HUES64 (cell line): ENCODE data around the gene ADGRB3.
"Not testable (repeated sequence)": the region's sequence is repeated elsewhere in the genome, so short reads cannot be mapped to it uniquely, and the experiment has no call there.

ENCODE experiments used
- H3K27ac ChIP-seq: 2 replicates; pipeline ENCODE4 v1.7.0; 2013; ENCODE audit warnings: low read depth, low read length, inconsistent platforms
- H3K27me3 ChIP-seq: 2 replicates; pipeline ENCODE4 v1.6.1; 2013; ENCODE audit warnings: mild to moderate bottlenecking, low read length; ENCODE audit not compliant: insufficient read depth
- H3K36me3 ChIP-seq: 2 replicates; pipeline ENCODE4 v1.6.1; 2013; ENCODE audit warnings: mild to moderate bottlenecking, low read length; ENCODE audit not compliant: insufficient read depth
- H3K4me1 ChIP-seq: 2 replicates; pipeline ENCODE4 v1.6.1; 2013; ENCODE audit warnings: mild to moderate bottlenecking, low read length, moderate library complexity; ENCODE audit not compliant: insufficient read depth
- H3K4me3 ChIP-seq: 2 replicates; pipeline ENCODE4 v1.5.1; 2013; ENCODE audit warnings: mild to moderate bottlenecking, low read length, moderate library complexity
- H3K9ac ChIP-seq: 2 replicates; pipeline ENCODE4 v1.6.1; 2013; ENCODE audit warnings: mild to moderate bottlenecking, low read depth, low read length
- H3K9me3 ChIP-seq: 2 replicates; pipeline ENCODE4 v1.6.1; 2013; ENCODE audit warnings: low read depth, low read length; ENCODE audit not compliant: insufficient read depth
- WGBS: fragments of 150-250, 120-280 bp; methylation state at CpG from one replicate; pipeline ENCODE4 v1.1.7; 2013; ENCODE audit warnings: missing lambda C conversion rate; 5-methylcytosine and 5-hydroxymethylcytosine counted together

ADGRB3 gene

DNA sequence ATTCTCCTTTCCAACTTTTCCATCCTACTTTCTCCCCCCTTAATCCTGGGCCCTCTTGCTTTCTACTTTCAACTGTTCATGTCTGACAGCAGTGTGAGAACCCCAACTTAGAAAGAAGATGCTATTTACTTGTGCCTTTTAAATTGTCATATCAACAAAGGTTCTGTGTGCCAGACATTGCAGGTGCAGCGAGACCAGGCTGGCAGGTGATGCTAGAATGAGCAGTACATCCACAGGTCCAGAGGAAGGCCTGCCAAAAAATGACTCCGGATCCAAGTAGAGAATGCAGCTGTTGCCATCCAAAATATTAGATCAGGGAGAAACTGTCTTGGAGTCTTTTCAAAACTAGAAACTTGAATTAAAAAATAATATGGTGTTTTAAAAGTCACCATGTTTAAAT is 651.2 kb downstream of the ADGRB3 start:
- peaks cover 6% of the 10 kb centered on the region for H3K4me1 ChIP-seq
- no peaks in the 10 kb centered on the region for H3K9me3 ChIP-seq
- H3K9ac ChIP-seq, result no peak overlapping the region
- H3K27me3 ChIP-seq, result no peaks in the 10 kb centered on the region
- H3K4me3 ChIP-seq, result no peak overlapping the region
- WGBS, result 89% methylated on average over 2 of the region's 2 CpGs
- H3K36me3 ChIP-seq, result no peaks in the 10 kb centered on the region
- H3K27ac ChIP-seq, result no peak overlapping the region

DNA sequence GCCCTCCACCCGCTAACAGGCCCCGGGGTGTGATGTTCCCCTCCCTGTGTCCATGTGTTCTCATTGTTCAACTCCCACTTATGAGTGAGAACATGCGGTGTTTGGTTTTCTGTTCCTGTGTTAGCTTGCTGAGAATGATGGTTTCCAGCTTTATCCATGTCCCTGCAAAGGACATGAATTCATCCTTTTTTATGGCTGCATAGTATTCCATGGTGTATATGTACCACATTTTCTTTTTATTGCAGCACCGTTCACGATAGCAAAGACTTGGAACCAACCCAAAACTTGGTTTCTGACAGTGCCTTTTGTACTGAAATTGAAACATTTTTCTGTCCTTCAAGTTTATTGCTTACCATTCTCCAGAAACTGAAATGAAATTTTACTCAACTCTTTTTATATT is 653.1 kb downstream of the ADGRB3 start:
- not testable (repeated sequence) for H3K4me3 ChIP-seq, H3K27ac ChIP-seq, H3K27me3 ChIP-seq, H3K36me3 ChIP-seq, H3K9me3 ChIP-seq, H3K9ac ChIP-seq, H3K4me1 ChIP-seq
- WGBS, result 99% methylated on average over 4 of the region's 5 CpGs

DNA sequence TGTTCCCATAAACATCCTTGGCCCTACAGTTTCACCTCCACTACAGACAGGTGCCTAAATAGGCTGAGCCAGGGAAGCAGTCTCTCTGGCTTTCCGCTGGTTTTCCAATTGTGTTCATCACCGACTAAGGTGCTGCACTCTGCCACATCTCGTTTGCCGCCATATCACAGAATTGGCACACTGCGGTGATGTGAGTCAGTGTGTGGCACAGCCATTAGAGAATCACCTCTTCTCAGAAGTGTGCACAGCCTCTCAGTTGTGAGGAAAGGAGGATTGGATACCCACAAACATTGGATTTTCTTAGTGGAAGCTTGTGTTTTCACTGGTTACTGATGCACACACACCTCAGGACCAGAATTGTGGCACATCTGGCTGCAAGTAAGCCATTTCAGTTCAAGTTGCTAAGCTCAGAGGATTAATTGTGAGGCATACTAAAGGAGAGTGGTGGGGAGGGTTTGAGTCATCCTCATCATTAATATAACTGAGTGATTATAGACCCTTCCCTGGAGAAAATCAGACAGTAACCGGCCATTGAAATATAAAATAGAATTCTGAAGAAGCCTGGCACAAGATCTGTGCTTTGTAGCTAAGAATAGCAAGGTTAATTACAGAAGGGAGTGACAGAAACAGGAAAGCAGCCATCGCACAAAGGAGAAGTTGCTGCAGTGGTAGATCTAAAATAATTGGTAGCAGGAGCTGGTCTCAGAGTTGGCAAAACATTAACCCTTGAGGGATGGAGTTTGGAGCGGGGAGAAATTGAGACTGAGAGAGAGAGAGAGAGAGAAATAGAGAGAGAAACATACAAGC is 654.8 kb downstream of the ADGRB3 start:
- H3K27me3 ChIP-seq, result no peaks in the 10 kb centered on the region
- WGBS, result 94% methylated on average over 8 of the region's 8 CpGs
- no peaks in the 10 kb centered on the region for H3K36me3 ChIP-seq

DNA sequence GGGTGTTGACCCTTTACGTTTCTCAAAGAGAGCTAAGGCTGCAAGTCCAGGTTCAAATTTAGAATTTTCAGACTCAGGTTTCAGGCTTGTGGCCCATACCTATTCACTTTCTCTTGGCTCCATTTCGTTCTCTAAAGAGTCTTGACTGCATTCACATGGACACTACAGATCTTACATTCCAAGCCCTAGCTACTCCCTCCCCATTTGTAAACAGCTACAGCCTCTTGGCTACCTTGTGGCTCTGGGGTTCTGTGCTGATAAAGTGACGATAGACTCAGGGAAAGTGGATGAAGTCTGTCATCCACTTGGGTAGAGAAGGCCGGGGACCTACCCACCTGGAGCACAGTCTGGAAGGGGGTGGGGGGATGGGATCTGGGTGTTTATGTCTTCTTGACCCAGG is 658.4 kb downstream of the ADGRB3 start:
- Histone ChIP-seq H3K4me3 (no peak overlapping the region), H3K9ac (no peak overlapping the region), H3K4me1 (no peaks in the 10 kb centered on the region; the same call in 1 of the 2 replicates), H3K36me3 (no peaks in the 10 kb centered on the region), H3K9me3 (no peaks in the 10 kb centered on the region), H3K27me3 (no peaks in the 10 kb centered on the region), H3K27ac (no peak overlapping the region)
- WGBS, result 87% methylated on average over 4 of the region's 4 CpGs

More for the DNA sequence above, 654.8 kb downstream of the ADGRB3 start:
- no peak overlapping the region for H3K27ac ChIP-seq
- H3K9me3 ChIP-seq, result no peaks in the 10 kb centered on the region
- no peak overlapping the region for H3K4me3 ChIP-seq
- H3K9ac ChIP-seq, result no peak overlapping the region
- H3K4me1 ChIP-seq, result no peaks in the 10 kb centered on the region; the same call in 1 of the 2 replicates

DNA sequence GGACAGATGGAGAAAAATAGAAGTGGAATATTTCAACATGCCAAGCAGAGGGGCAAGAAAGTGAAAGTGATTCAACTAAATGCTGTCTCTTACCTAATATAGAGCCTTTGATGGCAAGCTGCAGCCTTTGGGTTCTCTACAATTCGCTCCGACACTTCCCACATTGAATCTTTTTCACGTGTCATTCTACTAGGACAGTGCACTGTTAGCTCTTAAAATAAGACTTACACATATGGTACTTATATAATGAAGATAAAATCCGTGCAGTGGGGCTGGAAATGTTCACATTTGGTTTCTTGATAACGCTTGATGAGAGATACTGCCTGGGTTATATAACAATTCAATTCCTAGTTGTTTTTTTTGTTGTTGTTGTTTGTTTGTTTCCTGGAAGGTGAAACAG is 659.3 kb downstream of the ADGRB3 start:
- Histone ChIP-seq H3K4me1 (no peaks in the 10 kb centered on the region; the same call in 1 of the 2 replicates), H3K4me3 (no peak overlapping the region), H3K27me3 (no peaks in the 10 kb centered on the region), H3K9ac (no peak overlapping the region), H3K36me3 (no peaks in the 10 kb centered on the region), H3K9me3 (no peaks in the 10 kb centered on the region), H3K27ac (no peak overlapping the region)
- WGBS, result 90% methylated on average over 5 of the region's 5 CpGs

DNA sequence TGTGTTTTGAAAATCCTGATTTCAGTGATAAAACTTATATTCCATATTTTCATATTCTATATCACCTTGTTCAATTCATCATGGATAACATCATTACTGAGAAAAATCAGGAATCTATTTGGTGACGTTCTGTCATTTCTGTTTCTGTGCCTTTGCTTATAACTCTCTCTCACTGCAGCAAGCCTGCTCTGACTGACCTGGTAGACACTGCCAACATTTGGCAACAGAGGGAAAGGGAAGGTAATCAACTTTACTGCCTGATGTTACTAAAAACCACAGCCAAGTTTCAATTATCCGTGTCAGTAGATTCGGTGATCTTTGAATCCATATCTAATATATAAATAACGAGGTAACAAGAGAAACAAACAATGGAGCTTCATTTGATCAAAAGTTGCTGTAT is 659.8 kb downstream of the ADGRB3 start:
- Histone ChIP-seq H3K27me3 (no peaks in the 10 kb centered on the region), H3K36me3 (no peaks in the 10 kb centered on the region), H3K9me3 (no peaks in the 10 kb centered on the region), H3K27ac (no peak overlapping the region), H3K9ac (no peak overlapping the region), H3K4me3 (no peak overlapping the region), H3K4me1 (no peaks in the 10 kb centered on the region; the same call in 1 of the 2 replicates)
- WGBS, result 89% methylated on average over 4 of the region's 4 CpGs

DNA sequence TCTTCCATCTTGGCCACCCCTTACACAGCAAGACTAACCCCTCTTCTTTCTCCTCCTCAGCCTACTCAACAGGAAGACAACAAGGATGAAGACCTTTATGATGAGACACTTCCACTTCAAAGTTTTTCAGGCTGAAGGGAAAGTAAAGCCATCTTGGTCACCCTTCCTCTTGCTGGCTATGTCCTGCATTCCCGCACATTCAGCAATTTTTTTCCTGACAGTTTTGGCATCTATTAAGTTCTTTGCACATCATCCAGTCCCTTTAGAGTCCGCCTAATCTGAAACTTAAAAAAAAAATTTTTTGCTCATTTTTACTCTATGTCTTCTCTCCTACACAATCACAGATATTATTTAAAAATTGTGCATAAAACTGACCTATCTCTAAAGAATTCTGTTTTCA is 668.3 kb downstream of the ADGRB3 start:
- Histone ChIP-seq H3K27ac (no peak overlapping the region), H3K4me3 (no peak overlapping the region), H3K36me3 (no peaks in the 10 kb centered on the region), H3K9me3 (no peaks in the 10 kb centered on the region), H3K4me1 (no peaks in the 10 kb centered on the region), H3K9ac (no peak overlapping the region), H3K27me3 (no peaks in the 10 kb centered on the region)
- 92% methylated on average over 2 of the region's 2 CpGs for WGBS

DNA sequence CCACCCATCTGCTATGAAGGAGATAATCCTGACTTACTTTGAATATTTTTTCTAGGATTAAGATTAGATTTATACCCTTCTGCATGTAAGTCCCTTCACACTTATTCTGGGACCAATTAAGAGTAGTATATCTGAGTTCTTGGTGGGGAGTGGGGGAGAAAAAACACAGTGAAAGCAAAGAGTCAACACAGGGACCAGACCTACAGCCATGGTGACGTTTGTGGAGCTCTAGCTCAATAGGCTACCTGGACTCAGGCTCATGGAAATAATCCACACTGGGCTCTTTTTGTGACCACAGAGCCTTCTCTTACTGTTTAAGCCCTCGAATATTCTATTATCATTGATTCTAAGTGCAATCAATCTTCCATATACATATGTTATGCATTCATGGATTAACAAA is 670.4 kb downstream of the ADGRB3 start:
- Histone ChIP-seq H3K4me3 (no peak overlapping the region), H3K4me1 (no peaks in the 10 kb centered on the region), H3K27ac (no peak overlapping the region), H3K27me3 (no peaks in the 10 kb centered on the region), H3K9me3 (no peaks in the 10 kb centered on the region), H3K9ac (no peak overlapping the region), H3K36me3 (no peaks in the 10 kb centered on the region)
- 92% methylated on average over 2 of the region's 2 CpGs for WGBS

DNA sequence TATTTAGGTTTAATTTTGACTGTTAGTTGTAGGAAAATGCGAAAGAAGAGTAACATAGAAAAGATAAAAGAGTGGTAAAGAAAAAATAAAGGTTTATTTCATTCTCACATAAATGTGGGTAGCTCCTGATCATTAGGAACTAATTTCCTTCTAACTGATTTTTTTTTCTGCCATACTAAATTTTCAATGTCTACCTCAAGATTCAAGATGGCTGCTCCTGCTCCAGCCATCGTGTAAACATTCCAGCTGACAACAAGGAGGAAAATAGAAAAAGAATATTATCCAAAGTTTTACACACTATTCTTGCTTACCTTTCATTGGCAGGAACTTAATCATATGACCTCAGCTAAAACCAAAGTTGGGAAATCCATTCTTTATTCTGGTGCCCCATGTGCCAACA is 673.5 kb downstream of the ADGRB3 start:
- Histone ChIP-seq H3K27me3 (no peaks in the 10 kb centered on the region), H3K27ac (no peak overlapping the region), H3K4me1 (no peaks in the 10 kb centered on the region), H3K9me3 (no peaks in the 10 kb centered on the region), H3K9ac (no peak overlapping the region), H3K36me3 (no peaks in the 10 kb centered on the region), H3K4me3 (no peak overlapping the region)
- 100% methylated on average over 2 of the region's 2 CpGs for WGBS

DNA sequence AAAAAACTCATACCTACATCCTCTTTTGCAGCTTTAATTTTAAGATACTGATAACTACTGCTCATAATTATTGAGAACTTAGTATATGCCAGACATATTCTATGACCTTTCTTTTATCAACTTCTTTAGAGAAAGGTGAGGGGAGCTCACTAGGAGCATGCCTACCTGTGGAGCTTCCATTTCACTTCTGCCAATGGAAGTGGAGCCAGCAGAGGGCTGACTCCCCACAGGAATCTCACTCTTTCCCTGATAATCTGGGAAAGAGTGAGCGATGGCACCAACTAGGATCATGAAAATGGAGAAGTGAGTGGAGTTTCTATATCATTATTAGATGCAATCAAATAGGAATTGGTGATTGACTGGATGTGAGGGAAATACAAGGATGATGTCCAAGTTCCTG is 676.8 kb downstream of the ADGRB3 start:
- no peak overlapping the region for H3K27ac ChIP-seq
- no peak overlapping the region for H3K9ac ChIP-seq
- H3K27me3 ChIP-seq, result no peaks in the 10 kb centered on the region
- no peak overlapping the region for H3K4me3 ChIP-seq
- WGBS, result 80% methylated on average over 1 of the region's 1 CpG
- no peaks in the 10 kb centered on the region for H3K9me3 ChIP-seq
- H3K4me1 ChIP-seq, result no peaks in the 10 kb centered on the region
- no peaks in the 10 kb centered on the region for H3K36me3 ChIP-seq

DNA sequence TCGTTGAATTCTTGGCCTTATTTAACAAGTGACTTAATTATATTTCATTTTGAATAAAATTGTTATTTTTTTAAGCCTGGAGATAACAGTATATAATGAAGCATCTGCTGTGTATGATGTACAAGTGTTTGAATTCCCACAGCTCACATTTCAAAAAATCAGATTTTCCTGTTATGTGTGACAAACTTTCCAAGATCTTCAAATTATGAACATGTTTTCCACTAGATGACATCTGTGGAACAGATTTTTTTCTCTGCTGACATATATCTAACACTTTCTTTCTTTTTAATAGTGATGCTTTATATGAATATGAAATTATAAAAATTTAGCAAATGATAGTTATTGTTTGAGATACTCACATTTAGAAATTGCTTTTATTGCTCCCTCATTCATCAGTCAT is 678.9 kb downstream of the ADGRB3 start:
- WGBS, result no CpG with 5 or more reads among the region's 1 CpG
- Histone ChIP-seq H3K27ac (no peak overlapping the region), H3K9me3 (no peaks in the 10 kb centered on the region), H3K4me3 (no peak overlapping the region), H3K27me3 (no peaks in the 10 kb centered on the region), H3K36me3 (no peaks in the 10 kb centered on the region), H3K4me1 (no peaks in the 10 kb centered on the region), H3K9ac (no peak overlapping the region)

DNA sequence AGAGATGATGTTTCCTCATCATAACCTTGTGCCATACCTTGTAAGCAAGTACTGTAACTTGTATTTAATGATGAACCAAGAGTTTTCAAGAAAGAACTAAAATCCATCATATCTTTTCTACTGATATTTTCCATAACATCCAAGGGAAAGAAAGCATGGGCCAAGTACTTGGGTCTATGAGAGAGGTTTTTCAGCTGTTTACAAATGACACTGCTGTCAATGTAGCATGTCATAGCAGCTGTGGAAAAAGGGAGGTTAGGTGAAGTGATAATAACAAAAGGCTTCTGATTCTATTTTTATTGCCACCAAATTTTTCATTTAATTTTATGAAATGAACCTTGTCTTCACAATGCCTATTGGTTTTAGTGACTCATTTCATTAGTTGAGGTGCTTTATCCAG is 679.4 kb downstream of the ADGRB3 start:
- Histone ChIP-seq H3K4me3 (no peak overlapping the region), H3K9me3 (no peaks in the 10 kb centered on the region), H3K9ac (no peak overlapping the region), H3K27me3 (no peaks in the 10 kb centered on the region), H3K4me1 (no peaks in the 10 kb centered on the region), H3K27ac (no peak overlapping the region), H3K36me3 (no peaks in the 10 kb centered on the region)
